GM12874 (cell line): ENCODE measurements around the gene PRDM10.

Experiments used
- CTCF ChIP-seq: IDR thresholded peaks from 2 replicates; pipeline ENCODE4 v1.5.1; 2011; ENCODE audit warnings: low read depth, mild to moderate bottlenecking, control low read depth, low read length, moderate library complexity; ENCODE audit not compliant: insufficient read depth

PRDM10 gene

GRCh38 chr11:129937592-129938238, 64.9 kb downstream of the PRDM10 start:
- no peak for TF ChIP-seq CTCF

GRCh38 chr11:129935723-129936122, 66.9 kb downstream of the PRDM10 start:
- no peak for TF ChIP-seq CTCF

- no peak for TF ChIP-seq CTCF
Measured at GRCh38 chr11:129933891-129934290, 68.7 kb downstream of the PRDM10 start.

DNA sequence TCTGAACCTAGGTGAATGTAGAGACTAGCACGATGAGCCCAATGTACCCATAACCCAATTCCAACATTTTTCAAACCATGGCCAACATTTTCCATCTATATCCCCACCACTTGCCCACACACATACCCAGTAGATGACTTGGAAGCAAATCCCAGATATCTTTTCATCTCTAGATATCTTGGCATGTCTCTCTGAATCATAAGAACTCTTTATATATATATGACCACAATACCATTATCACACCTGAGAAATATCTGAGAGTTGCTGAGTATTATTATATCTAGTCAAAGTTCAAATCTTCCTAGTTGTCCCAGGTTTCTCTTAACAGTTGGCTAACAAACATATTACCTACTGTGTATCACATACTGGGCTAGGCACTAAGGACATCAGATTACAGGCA, 69.4 kb downstream of the PRDM10 start:
- TF ChIP-seq CTCF = no peak

GRCh38 chr11:129932381-129933067, 70.1 kb downstream of the PRDM10 start:
- TF ChIP-seq CTCF = no peak

GRCh38 chr11:129930743-129931142, 71.9 kb downstream of the PRDM10 start:
- no peak for TF ChIP-seq CTCF

GRCh38 chr11:129930296-129930695, 72.3 kb downstream of the PRDM10 start:
- no peak for TF ChIP-seq CTCF
